Stimulated activated CD8-positive, alpha-beta memory T cell treated with anti-CD3 and anti-CD28 coated beads, Interleukin-2, amount 100 ng/mL, for 1 hour (primary cell): ENCODE data around the gene OSBPL6.

ENCODE experiments used
- DNase-seq, 2 donors: peaks; one replicate each; pipeline ENCODE4 v3.0.0-alpha.2; 2020; ENCODE audit warnings: low read depth in 2 of 2

OSBPL6 gene

GRCh38 chr2:178238750-178239149 lies 44.4 kb downstream of the OSBPL6 start:
- DNase-seq: no peak

DNA sequence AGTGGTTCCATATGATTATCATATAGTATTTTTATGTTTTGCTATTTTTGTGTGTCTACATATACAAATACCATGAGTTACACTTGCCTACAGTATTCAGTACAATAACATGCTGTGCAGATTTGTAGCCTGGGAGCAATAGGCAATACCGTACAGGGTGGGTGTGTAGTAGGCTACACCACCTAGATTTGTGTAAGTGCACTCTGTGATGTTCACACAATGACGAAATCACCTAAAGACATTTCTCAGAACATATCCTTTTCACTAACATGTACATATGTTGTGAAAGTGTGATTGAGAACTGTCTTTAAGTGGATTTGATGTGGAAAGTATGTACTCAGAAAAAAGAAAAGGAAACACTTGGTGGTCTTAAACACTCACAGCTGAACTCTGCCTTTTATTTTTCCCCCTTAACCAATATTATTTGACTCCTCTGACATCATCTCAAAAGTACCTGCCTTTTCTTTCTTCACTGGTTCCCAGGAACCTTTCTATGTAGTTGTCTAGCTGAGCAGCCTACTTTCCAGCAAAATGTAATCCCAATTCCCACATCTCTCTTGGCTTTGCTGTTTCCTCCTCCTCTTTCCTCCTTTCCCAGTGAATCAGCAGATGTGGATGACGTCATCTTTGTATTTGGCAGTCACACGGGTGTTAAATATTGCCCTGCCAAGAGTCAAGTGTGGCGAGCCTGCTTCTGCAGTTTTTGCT lies 47.7 kb downstream of the OSBPL6 start:
- DNase-seq: no peak

GRCh38 chr2:178242552-178242883 lies 48.2 kb downstream of the OSBPL6 start:
- no peak for DNase-seq

- DNase-seq: no peak
These were observed 49.6 kb downstream of the OSBPL6 start for GRCh38 chr2:178243961-178244360.

- DNase-seq: no peak
These were observed 50.5 kb downstream of the OSBPL6 start for GRCh38 chr2:178244777-178245176.

DNA sequence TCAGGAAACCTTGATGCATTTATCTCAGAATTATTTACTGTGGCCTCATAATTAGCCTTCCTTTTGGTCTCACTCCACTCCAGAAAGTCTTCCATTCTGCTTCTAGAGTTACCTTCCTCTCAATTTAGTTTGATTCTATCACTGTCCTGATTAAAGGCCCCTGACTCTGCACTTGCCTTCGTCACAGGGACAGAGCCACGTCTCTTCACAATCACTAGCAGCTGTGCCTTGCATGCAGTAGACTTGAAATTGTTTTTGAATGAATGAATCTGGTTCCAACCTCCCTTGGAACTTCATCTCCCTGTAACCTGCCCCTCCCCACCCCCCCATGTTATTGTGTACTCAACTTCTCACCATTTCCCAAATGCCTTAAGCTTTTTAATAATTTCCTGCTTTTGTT lies 52.4 kb downstream of the OSBPL6 start:
- no peak for DNase-seq

DNA sequence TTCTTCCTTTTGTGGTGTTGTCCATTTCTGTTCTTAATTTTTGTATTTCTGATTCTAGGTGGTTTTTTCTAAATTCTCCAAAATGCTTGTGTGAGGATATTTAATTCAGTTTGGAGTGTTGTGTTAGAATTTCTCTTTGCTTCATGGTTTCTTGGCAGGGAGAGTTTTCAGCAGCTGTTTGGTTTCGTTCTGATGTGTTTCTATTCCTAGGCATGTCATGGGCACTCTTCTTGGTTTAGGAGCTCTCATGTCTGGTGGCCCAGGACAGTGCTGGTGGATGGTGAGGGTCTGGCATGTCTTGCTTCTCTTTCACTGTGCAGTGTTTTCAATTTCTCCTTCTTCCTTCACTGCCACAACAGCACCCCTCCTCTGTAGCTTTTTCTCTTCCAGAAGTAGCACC lies 52.9 kb downstream of the OSBPL6 start:
- DNase-seq: no peak

GRCh38 chr2:178250429-178250828 lies 56.1 kb downstream of the OSBPL6 start:
- no peak for DNase-seq

GRCh38 chr2:178251151-178251955 lies 57.0 kb downstream of the OSBPL6 start:
- no peak for DNase-seq

DNA sequence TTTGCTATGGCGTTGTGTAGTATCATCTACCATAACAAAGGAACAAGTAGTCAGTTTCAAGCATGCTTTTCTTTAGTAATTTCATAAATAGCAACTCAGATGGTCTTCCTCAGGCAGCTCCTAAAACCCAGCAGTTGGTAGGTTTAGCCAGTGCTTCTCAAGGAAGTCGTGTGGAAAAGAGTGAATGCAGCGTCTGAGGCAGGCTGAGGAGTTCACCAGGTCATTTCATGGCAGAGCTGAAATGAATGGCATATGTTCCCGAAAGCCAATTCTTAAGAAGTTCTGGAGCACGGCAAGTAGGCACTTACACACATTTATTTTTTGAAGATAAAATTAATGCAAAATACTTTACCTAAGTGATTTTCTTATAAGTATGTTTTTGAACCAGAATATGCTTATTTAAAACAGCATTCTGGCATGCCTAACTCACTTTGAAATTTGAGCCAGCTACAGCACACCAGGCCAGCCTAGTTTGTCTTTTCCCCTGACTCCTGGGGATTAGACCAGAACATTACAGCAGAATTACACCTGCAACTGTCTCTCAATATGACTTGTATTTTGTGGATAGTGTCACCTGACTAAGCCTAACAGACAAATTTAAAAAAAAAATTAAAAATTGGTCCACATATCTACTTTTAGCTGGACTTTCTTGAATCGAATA lies 62.2 kb downstream of the OSBPL6 start:
- no peak for DNase-seq

DNA sequence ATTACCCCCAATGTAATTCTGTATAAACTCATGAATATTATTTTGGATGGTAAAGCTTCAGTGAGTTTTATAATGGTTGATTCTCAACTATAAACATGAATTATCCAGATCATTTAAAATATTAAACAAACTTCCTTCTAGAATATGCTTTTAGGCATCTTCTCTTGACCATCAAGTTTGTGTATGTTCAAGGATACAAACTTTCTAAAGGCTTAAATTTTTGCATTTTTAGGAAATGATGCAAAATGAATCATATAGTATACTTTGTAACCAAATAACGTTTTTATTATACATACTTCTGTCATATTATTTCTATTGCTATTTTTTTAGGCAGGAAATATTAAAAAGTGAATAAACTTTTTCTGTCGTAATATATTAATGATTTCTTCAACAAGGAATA lies 62.8 kb downstream of the OSBPL6 start:
- DNase-seq: no peak

- no peak for DNase-seq
These were observed 64.6 kb downstream of the OSBPL6 start for GRCh38 chr2:178258916-178259315.

GRCh38 chr2:178263159-178263860 lies 69.0 kb downstream of the OSBPL6 start:
- DNase-seq: no peak

- no peak for DNase-seq
These were observed 69.9 kb downstream of the OSBPL6 start for GRCh38 chr2:178264211-178264610.

- DNase-seq: no peak
These were observed 71.5 kb downstream of the OSBPL6 start for GRCh38 chr2:178265851-178266250.

DNA sequence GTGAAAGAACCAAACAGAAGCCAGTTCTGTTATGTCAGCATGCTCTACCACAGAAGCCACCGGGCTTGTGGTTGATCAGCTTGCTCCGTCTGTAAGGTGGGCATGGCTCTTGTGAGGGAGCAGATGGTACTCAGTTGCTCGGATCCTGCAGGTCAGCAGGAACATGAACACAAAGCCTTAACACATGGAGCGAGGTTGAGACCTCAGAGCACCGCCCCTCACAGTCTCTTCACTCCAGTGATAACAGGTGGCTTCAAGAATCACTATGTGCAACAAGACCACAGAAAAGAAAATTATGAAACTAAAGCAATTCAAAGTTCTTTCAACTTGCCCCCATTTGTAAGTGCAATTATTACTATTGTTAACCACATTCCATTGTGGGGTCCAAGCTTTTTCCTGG lies 72.1 kb downstream of the OSBPL6 start:
- no peak for DNase-seq

DNA sequence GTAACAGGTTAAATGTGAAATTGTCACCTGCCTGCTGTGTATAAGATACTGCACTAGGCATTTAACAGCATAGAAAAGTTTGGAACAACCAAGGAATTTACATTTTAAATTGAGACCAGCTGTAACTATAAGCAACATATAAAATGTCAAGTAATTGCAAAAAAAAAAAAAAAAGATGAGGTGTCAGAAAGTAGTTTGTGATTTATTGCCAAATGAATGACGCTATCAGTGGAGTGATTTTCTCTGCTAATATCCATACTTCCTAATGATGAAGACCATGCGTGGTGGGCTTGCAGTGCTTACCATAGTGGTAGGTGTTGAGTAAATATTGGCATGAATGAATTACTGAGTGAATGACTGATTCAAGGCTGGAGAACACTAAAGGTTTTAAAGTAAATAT lies 73.3 kb downstream of the OSBPL6 start:
- DNase-seq: no peak

DNA sequence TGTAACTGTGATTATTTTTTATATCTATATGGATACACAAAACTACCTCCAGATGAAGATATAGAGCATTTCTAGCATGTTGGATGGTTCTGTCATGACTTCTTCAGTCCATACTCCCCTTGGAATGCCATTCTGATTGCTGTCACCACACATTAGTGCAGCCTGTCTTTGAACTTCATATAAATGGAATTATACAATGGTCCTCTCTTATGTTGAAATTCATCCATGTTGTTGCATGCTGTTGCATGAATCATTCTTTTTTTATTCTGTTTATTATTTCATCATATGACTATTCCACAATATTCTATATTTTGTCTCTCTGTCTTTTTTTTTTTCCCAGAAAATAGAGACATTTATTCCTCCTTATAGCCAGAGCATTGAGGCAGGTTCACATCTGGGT lies 74.1 kb downstream of the OSBPL6 start:
- no peak for DNase-seq

GRCh38 chr2:178269438-178270224 lies 75.3 kb downstream of the OSBPL6 start:
- no peak for DNase-seq

DNA sequence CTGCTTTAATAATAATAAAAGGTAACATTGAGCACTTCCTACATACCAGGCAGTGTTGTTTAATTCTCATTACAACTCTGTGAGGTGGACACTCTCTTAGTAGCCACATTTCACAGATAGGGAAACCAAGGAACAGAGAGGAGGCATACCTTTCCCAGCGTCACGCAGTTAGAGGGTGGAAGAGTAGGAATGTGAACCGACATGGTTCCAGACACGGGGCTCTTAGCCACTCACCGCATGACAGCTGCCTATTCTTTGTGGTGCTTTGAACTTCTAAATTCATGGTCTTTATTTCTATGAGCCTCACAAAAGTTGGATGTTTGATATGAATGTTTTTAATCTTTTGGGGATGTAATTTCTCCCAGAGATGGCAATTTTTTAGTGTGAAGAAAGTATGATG lies 76.0 kb downstream of the OSBPL6 start:
- no peak for DNase-seq

DNA sequence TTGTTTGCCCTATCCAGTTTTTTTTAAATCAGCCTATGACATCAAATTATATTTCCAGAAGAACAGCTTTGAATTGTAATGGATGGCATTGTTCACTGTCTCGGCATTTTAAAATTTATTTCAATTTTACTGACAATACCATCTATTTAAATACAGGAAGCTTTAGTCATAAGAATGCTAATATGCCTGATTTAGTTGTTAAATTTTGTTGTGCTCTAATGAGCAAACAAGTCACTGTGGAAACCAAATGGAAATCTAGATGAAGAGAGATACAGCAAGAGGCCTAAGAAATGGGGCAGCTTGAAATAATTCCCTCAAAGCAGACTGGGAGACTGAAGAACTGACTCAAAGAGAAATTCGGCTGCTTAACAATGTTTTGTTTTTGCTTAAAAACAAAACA lies 76.8 kb downstream of the OSBPL6 start:
- no peak for DNase-seq
